Hepatocyte (in vitro differentiated cells): ENCODE results near the gene ALDH3A1.

Experiments
- EZH2phosphoT487 ChIP-seq: fragments of 200-600 bp; sonication (generic); IDR thresholded peaks from one replicate; pipeline ENCODE4 v1.6.1; 2018; ENCODE audit warnings: antibody characterized with exemption, mild to moderate bottlenecking, low read depth, moderate library complexity; ENCODE audit not compliant: unreplicated experiment, severe bottlenecking
- TF ChIP-seq, protein P1 (sequence below): fragments of 200-600 bp; sonication (generic); IDR thresholded peaks from 2 replicates; pipeline ENCODE4 v1.5.1; 2016; ENCODE audit warnings: antibody characterized with exemption, mild to moderate bottlenecking; ENCODE audit not compliant: poor library complexity

GRCh38 chr17:19750835-19751234 is 2.7 kb upstream of the ALDH3A1 start:
- TF ChIP-seq, protein P1, sequence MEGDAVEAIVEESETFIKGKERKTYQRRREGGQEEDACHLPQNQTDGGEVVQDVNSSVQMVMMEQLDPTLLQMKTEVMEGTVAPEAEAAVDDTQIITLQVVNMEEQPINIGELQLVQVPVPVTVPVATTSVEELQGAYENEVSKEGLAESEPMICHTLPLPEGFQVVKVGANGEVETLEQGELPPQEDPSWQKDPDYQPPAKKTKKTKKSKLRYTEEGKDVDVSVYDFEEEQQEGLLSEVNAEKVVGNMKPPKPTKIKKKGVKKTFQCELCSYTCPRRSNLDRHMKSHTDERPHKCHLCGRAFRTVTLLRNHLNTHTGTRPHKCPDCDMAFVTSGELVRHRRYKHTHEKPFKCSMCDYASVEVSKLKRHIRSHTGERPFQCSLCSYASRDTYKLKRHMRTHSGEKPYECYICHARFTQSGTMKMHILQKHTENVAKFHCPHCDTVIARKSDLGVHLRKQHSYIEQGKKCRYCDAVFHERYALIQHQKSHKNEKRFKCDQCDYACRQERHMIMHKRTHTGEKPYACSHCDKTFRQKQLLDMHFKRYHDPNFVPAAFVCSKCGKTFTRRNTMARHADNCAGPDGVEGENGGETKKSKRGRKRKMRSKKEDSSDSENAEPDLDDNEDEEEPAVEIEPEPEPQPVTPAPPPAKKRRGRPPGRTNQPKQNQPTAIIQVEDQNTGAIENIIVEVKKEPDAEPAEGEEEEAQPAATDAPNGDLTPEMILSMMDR = no peak
- no peak for TF ChIP-seq EZH2phosphoT487
